Measurements from ENCODE around the gene ZIC2.
"Not testable (repeated sequence)": the region's sequence is repeated elsewhere in the genome, so short reads cannot be mapped to it uniquely, and the experiment has no call there.

GRCh38 chr13:100032642-100033041, 51.1 kb downstream of the ZIC2 start:
- TF ChIP-seq, protein P1, sequence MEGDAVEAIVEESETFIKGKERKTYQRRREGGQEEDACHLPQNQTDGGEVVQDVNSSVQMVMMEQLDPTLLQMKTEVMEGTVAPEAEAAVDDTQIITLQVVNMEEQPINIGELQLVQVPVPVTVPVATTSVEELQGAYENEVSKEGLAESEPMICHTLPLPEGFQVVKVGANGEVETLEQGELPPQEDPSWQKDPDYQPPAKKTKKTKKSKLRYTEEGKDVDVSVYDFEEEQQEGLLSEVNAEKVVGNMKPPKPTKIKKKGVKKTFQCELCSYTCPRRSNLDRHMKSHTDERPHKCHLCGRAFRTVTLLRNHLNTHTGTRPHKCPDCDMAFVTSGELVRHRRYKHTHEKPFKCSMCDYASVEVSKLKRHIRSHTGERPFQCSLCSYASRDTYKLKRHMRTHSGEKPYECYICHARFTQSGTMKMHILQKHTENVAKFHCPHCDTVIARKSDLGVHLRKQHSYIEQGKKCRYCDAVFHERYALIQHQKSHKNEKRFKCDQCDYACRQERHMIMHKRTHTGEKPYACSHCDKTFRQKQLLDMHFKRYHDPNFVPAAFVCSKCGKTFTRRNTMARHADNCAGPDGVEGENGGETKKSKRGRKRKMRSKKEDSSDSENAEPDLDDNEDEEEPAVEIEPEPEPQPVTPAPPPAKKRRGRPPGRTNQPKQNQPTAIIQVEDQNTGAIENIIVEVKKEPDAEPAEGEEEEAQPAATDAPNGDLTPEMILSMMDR (conservative IDR thresholded peaks at IDR 0.05; ENCODE audit: low read depth, low read length): not testable (repeated sequence)
- not testable (repeated sequence) for TF ChIP-seq EZH2 (IDR thresholded peaks at IDR 0.05; ENCODE audit: borderline replicate concordance, low read depth, low read length, poor library complexity, severe bottlenecking)

Measured in A673 (cell line).